ENCODE results near the gene HES7. TPM values are rescaled to one million over a fixed set of nuclear protein-coding genes. Genes with fewer than 3 reads are reported as not detected.

Gene HES7
- total and polyA plus RNA-seq, 4 donors: 0.19 to 1.6 (median 0.30) TPM; not detected in 1

DNA sequence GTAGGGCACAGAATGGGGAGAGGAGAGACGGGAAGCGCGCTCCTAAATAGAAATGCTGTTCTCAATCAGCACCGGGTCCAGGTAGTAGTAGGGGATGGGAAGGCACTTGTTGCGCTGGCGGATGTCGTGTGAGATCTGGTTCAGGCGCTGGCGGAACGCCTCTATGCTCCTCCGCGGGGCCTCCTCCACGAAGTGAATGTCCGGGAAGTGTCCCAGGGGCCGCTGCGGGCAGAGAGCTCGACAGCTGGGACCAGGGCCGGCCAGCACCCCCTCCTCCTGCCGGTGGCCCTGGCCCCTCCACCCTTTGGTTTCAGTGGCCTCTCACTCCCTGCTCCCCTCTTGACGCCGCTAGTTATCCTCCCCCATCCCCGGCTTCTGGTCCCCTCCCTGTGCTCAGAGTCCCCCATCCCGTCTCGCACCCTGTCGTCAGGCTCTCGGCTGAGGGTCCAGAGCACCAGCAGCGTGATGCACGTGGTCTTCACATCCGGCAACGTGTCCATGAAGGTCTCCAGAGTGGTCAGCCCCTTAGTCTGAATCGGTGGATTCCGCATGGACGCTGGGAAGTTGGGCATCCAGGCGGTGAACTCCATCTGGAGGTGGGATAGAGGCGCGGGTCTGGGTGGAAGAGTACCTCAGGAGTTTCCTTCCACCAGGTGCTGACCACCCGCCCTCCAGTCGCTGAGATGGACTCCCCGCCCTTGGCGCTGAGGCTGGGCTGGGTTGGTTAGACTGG lies 51.0 kb downstream of the HES7 start:
- H3K36me3 ChIP-seq (ENCODE audit: control insufficient read depth in 1 of 2, insufficient read depth in 2 of 2, low read length in 1 of 2): no peaks in the 10 kb centered on the region
- no peaks in the 10 kb centered on the region for H3K27me3 ChIP-seq (ENCODE audit: control insufficient read depth in 1 of 2, insufficient read depth in 2 of 2, low read length in 1 of 2)
- DNase-seq: peak; percentile 55 to 77
- no peak overlapping the region for H3K27ac ChIP-seq (ENCODE audit: low read depth in 1 of 2, low read length in 2 of 2)
- intact Hi-C loops (cut with DNase I): loop anchor here in 1 of 2 donors (10.0 kb wide), 1 partner anchor 232 kb away; no protein-coding TSS in a partner anchor
- H3K4me1 ChIP-seq (ENCODE audit: control insufficient read depth in 1 of 2, insufficient read depth in 2 of 2, low read length in 2 of 2): no peaks in the 10 kb centered on the region
- no peak for ATAC-seq (ENCODE audit: low FRiP score)
- H3K9me3 ChIP-seq (ENCODE audit: control insufficient read depth, low read length): no peaks in the 10 kb centered on the region
- no peak overlapping the region for H3K4me3 ChIP-seq (ENCODE audit: low read length in 2 of 2)
- 4% methylated on average over 39 to 40 of the region's 40 CpGs for WGBS, 2 donors

- Histone ChIP-seq H3K9me3 (ENCODE audit: control insufficient read depth, low read length) (no peaks in the 10 kb centered on the region), H3K27ac (ENCODE audit: low read depth in 1 of 2, low read length in 2 of 2) (no peak overlapping the region), H3K36me3 (ENCODE audit: control insufficient read depth in 1 of 2, insufficient read depth in 2 of 2, low read length in 1 of 2) (no peaks in the 10 kb centered on the region), H3K4me3 (ENCODE audit: low read length in 2 of 2) (no peak overlapping the region), H3K27me3 (ENCODE audit: control insufficient read depth in 1 of 2, insufficient read depth in 2 of 2, low read length in 1 of 2) (no peaks in the 10 kb centered on the region), H3K4me1 (ENCODE audit: control insufficient read depth in 1 of 2, insufficient read depth in 2 of 2, low read length in 2 of 2) (no peaks in the 10 kb centered on the region)
- intact Hi-C loops (cut with DNase I): loop anchor here in 1 of 2 donors (10.0 kb wide), 1 partner anchor 232 kb away; no protein-coding TSS in a partner anchor
- peak; percentile 34 to 55 for DNase-seq
- 14 to 15% methylated on average over 28 of the region's 28 CpGs for WGBS, 2 donors
- ATAC-seq (ENCODE audit: low FRiP score): no peak
Measured at GRCh38 chr17:8072341-8072728, 51.6 kb downstream of the HES7 start.

DNA sequence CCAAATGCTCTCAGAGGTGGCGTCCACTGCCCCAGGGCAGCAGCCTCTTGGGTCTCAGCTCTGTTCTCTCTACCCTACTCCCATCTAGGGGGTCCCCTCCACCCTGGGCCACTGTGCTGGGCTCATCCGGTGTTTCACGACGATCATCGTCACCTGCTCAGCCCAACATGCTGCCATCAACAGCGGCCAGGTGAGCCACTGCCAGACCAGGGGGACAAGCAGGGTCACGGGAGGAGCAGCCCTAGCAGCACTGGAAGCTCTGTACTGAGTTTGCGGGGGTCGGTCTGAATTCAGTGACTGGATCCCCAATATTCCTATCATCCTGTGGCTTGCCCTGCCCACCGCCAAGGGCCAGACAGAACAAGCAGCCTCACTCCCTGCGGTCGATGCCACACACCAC lies 52.4 kb downstream of the HES7 start:
- peak; percentile 27 to 47 for DNase-seq
- Histone ChIP-seq H3K36me3 (ENCODE audit: control insufficient read depth in 1 of 2, insufficient read depth in 2 of 2, low read length in 1 of 2) (no peaks in the 10 kb centered on the region), H3K9me3 (ENCODE audit: control insufficient read depth, low read length) (no peaks in the 10 kb centered on the region), H3K4me3 (ENCODE audit: low read length in 2 of 2) (no peak overlapping the region), H3K4me1 (ENCODE audit: control insufficient read depth in 1 of 2, insufficient read depth in 2 of 2, low read length in 2 of 2) (no peaks in the 10 kb centered on the region), H3K27me3 (ENCODE audit: control insufficient read depth in 1 of 2, insufficient read depth in 2 of 2, low read length in 1 of 2) (no peaks in the 10 kb centered on the region), H3K27ac (ENCODE audit: low read depth in 1 of 2, low read length in 2 of 2) (no peak overlapping the region)
- intact Hi-C loops (cut with DNase I): loop anchor here in 1 of 2 donors (10.0 kb wide), 1 partner anchor 233 kb away; no protein-coding TSS in a partner anchor
- WGBS, 2 donors: 84 to 95% methylated on average over 12 of the region's 12 CpGs
- no peak for ATAC-seq (ENCODE audit: low FRiP score)

Small RNA genes lying within 50 kb of the gene (microRNA-seq; reads per million reads assigned to microRNA genes)
- gene MIR4314 (0 reads per million in 2 donors), gene MIR6883 (0 to 3.0 reads per million in 2 donors)

Other genes with a start within 250 kb of the HES7 start
- gene CHD3, start 235.3 kb downstream of the HES7 start, total RNA-seq: 100 to 1,000 TPM in 1 of 2 donors, 10 to 100 TPM in 1; 73.1 to 125 TPM
- 100 to 1,000 TPM in 1 of 2 donors, 10 to 100 TPM in 1; 88.8 to 119 TPM for gene CHD3, start 235.3 kb downstream of the HES7 start, polyA plus RNA-seq
- 1 to 10 TPM; 1.9 to 3.0 TPM for gene RNF227, start 207.8 kb downstream of the HES7 start, total RNA-seq
- gene RNF227, start 207.8 kb downstream of the HES7 start, polyA plus RNA-seq: 1 to 10 TPM in 1 of 2 donors, under 1 TPM in 1; 0.50 to 1.9 TPM
- gene KCNAB3, start 194.2 kb downstream of the HES7 start, total RNA-seq: 1 to 10 TPM in 1 of 2 donors, under 1 TPM in 1; 0.62 to 1.9 TPM
- 1 to 10 TPM in 1 of 2 donors, under 1 TPM in 1; 0.38 to 1.2 TPM for gene KCNAB3, start 194.2 kb downstream of the HES7 start, polyA plus RNA-seq
- gene TRAPPC1, start 192.2 kb downstream of the HES7 start, total RNA-seq: 100 to 1,000 TPM in 1 of 2 donors, 10 to 100 TPM in 1; 70.3 to 101 TPM
- 100 to 1,000 TPM in 1 of 2 donors, 10 to 100 TPM in 1; 93.5 to 126 TPM for gene TRAPPC1, start 192.2 kb downstream of the HES7 start, polyA plus RNA-seq
- gene CNTROB, start 191.9 kb downstream of the HES7 start, total RNA-seq: 10 to 100 TPM; 18.3 to 29.2 TPM
- 10 to 100 TPM in 1 of 2 donors, 1 to 10 TPM in 1; 6.0 to 39.1 TPM for gene CNTROB, start 191.9 kb downstream of the HES7 start, polyA plus RNA-seq
- gene GUCY2D, start 121.5 kb downstream of the HES7 start, total RNA-seq: not detected
- gene GUCY2D, start 121.5 kb downstream of the HES7 start, polyA plus RNA-seq: not detected
- gene ALOX15B, start 85.0 kb downstream of the HES7 start, total RNA-seq: 1 to 10 TPM in 1 of 2 donors, under 1 TPM in 1; 0.15 to 1.0 TPM
- gene ALOX15B, start 85.0 kb downstream of the HES7 start, polyA plus RNA-seq: 1 to 10 TPM in 1 of 2 donors, under 1 TPM in 1; 0.26 to 2.0 TPM
- not detected for gene ALOX12B, start 36.4 kb downstream of the HES7 start, total RNA-seq
- gene ALOX12B, start 36.4 kb downstream of the HES7 start, polyA plus RNA-seq: under 1 TPM in 1 of 2 donors, not detected in 1; 0.25 TPM
- not detected for gene ALOXE3, start 5.6 kb downstream of the HES7 start, total RNA-seq
- not detected for gene ALOXE3, start 5.6 kb downstream of the HES7 start, polyA plus RNA-seq
- gene PER1, start 28.3 kb upstream of the HES7 start, total RNA-seq: 100 to 1,000 TPM; 100 to 297 TPM
- gene PER1, start 28.3 kb upstream of the HES7 start, polyA plus RNA-seq: 100 to 1,000 TPM in 1 of 2 donors, 10 to 100 TPM in 1; 34.3 to 246 TPM
- 10 to 100 TPM; 73.4 to 80.8 TPM for gene VAMP2, start 38.8 kb upstream of the HES7 start, total RNA-seq
- gene VAMP2, start 38.8 kb upstream of the HES7 start, polyA plus RNA-seq: 100 to 1,000 TPM in 1 of 2 donors, 10 to 100 TPM in 1; 59.7 to 105 TPM
- 10 to 100 TPM in 1 of 2 donors, 1 to 10 TPM in 1; 8.9 to 12.3 TPM for gene TMEM107, start 52.3 kb upstream of the HES7 start, total RNA-seq
- 10 to 100 TPM in 1 of 2 donors, 1 to 10 TPM in 1; 9.9 to 20.9 TPM for gene TMEM107, start 52.3 kb upstream of the HES7 start, polyA plus RNA-seq
- 1 to 10 TPM; 5.2 to 8.0 TPM for gene BORCS6, start 66.1 kb upstream of the HES7 start, total RNA-seq
- gene BORCS6, start 66.1 kb upstream of the HES7 start, polyA plus RNA-seq: 1 to 10 TPM; 6.4 to 9.4 TPM
- gene AURKB, start 86.5 kb upstream of the HES7 start, total RNA-seq: 1 to 10 TPM in 1 of 2 donors, under 1 TPM in 1; 0.81 to 3.1 TPM
- gene AURKB, start 86.5 kb upstream of the HES7 start, polyA plus RNA-seq: not detected
- 10 to 100 TPM; 43.3 to 59.2 TPM for gene CTC1, start 124.0 kb upstream of the HES7 start, total RNA-seq
- 10 to 100 TPM in 1 of 2 donors, 1 to 10 TPM in 1; 4.6 to 36.4 TPM for gene CTC1, start 124.0 kb upstream of the HES7 start, polyA plus RNA-seq
- 10 to 100 TPM; 21.3 to 25.4 TPM for gene PFAS, start 125.2 kb upstream of the HES7 start, total RNA-seq
- gene PFAS, start 125.2 kb upstream of the HES7 start, polyA plus RNA-seq: 1 to 10 TPM; 1.4 to 8.3 TPM
- 10 to 100 TPM; 20.3 to 21.7 TPM for gene RANGRF, start 164.6 kb upstream of the HES7 start, total RNA-seq
- 10 to 100 TPM; 28.7 to 53.7 TPM for gene RANGRF, start 164.6 kb upstream of the HES7 start, polyA plus RNA-seq
- 1 to 10 TPM; 3.0 to 4.8 TPM for gene SLC25A35, start 171.3 kb upstream of the HES7 start, total RNA-seq
- 1 to 10 TPM; 1.0 to 6.6 TPM for gene SLC25A35, start 171.3 kb upstream of the HES7 start, polyA plus RNA-seq
- gene ARHGEF15, start 186.1 kb upstream of the HES7 start, total RNA-seq: 10 to 100 TPM; 18.6 to 36.5 TPM
- 1 to 10 TPM in 1 of 2 donors, under 1 TPM in 1; 0.75 to 2.1 TPM for gene ARHGEF15, start 186.1 kb upstream of the HES7 start, polyA plus RNA-seq
- not detected for gene ODF4, start 215.7 kb upstream of the HES7 start, total RNA-seq
- gene ODF4, start 215.7 kb upstream of the HES7 start, polyA plus RNA-seq: not detected